Epithelial cell of proximal tubule (primary cell): ENCODE measurements around the gene AQP9. TPM values are rescaled to one million over a fixed set of nuclear protein-coding genes. Genes with fewer than 3 reads are reported as not detected.
"Not testable (repeated sequence)": the region's sequence is repeated elsewhere in the genome, so short reads cannot be mapped to it uniquely, and the experiment has no call there.

Experiments used
- DNase-seq: peaks from one replicate; pipeline ENCODE4 v3.0.0-alpha.2; 2011; ENCODE audit warnings: low read depth
- H3K4me3 ChIP-seq: 2 replicates; pipeline ENCODE4 v1.5.1; 2011; ENCODE audit warnings: low read depth, mild to moderate bottlenecking, low read length
- CTCF ChIP-seq: conservative IDR thresholded peaks from 2 replicates; pipeline ENCODE4 v1.5.1; 2012; ENCODE audit warnings: low read depth, mild to moderate bottlenecking, low read length
- total RNA-seq: library from RNA; depleted of rRNA; stranded (reverse); fragments of >200 nt; gene quantifications from 2 replicates; pipeline ENCODE4 v1.2.3, GENCODE V29; 2015

AQP9 gene
- total RNA-seq, 1 donor from 2014 or later = not detected

GRCh38 chr15:58190419-58190818 is 52.2 kb downstream of the AQP9 start:
- H3K4me3 ChIP-seq = no peak overlapping the region
- no peak for DNase-seq
- no peak for TF ChIP-seq CTCF

GRCh38 chr15:58193636-58194035 is 55.5 kb downstream of the AQP9 start:
- not testable (repeated sequence) for H3K4me3 ChIP-seq, DNase-seq

- DNase-seq = no peak
- no peak for TF ChIP-seq CTCF
- H3K4me3 ChIP-seq = no peak overlapping the region
These were observed 62.6 kb downstream of the AQP9 start for GRCh38 chr15:58200739-58201138.

GRCh38 chr15:58201516-58201915 is 63.3 kb downstream of the AQP9 start:
- DNase-seq = no peak
- H3K4me3 ChIP-seq = no peak overlapping the region
- no peak for TF ChIP-seq CTCF

GRCh38 chr15:58203537-58203936 is 65.4 kb downstream of the AQP9 start:
- no peak overlapping the region for H3K4me3 ChIP-seq
- DNase-seq = no peak
- no peak for TF ChIP-seq CTCF

GRCh38 chr15:58206151-58206550 is 68.0 kb downstream of the AQP9 start:
- no peak for TF ChIP-seq CTCF
- no peak for DNase-seq
- no peak overlapping the region for H3K4me3 ChIP-seq

- not testable (repeated sequence) for H3K4me3 ChIP-seq, DNase-seq
These were observed 70.0 kb downstream of the AQP9 start for GRCh38 chr15:58208217-58208616.

- H3K4me3 ChIP-seq, DNase-seq: not testable (repeated sequence)
These were observed 70.9 kb downstream of the AQP9 start for GRCh38 chr15:58209007-58209481.

- not testable (repeated sequence) for H3K4me3 ChIP-seq, DNase-seq
These were observed 71.8 kb downstream of the AQP9 start for GRCh38 chr15:58210031-58210430.
